Calu3 (cell line): Measurements from ENCODE around the gene CACNB4. TPM values are rescaled to one million over a fixed set of nuclear protein-coding genes. Genes with fewer than 3 reads are reported as not detected.

ENCODE experiments used
- BruUV-seq: library from RNA; stranded (reverse); fragments of 400-500 nt; replicated peaks from 2 replicates; lab custom pipeline; 2021; lab: Mats Ljungman, UMichigan
- CTCF ChIA-PET: fragments of 300-600 bp; sonication (Branson Sonifier 250); formaldehyde crosslinking; loops from one replicate; lab custom pipeline; 2022; ENCODE audit warnings: antibody characterized with exemption; lab: Charles Lee
- DNase-seq: peaks from one replicate; pipeline ENCODE4 v3.0.0; 2022
- H3K27ac Mint-ChIP-seq: one replicate; pipeline ENCODE4 v1.8.0; 2022; ENCODE audit warnings: mixed read lengths; ENCODE audit not compliant: unreplicated experiment
- H3K27me3 Mint-ChIP-seq: one replicate; pipeline ENCODE4 v1.8.0; 2022; ENCODE audit warnings: mixed read lengths; ENCODE audit not compliant: unreplicated experiment
- H3K36me3 Mint-ChIP-seq: one replicate; pipeline ENCODE4 v1.8.0; 2022; ENCODE audit warnings: mild to moderate bottlenecking, moderate library complexity, mixed read lengths; ENCODE audit not compliant: insufficient read depth, unreplicated experiment
- H3K4me1 Mint-ChIP-seq: one replicate; pipeline ENCODE4 v1.8.0; 2022; ENCODE audit warnings: mild to moderate bottlenecking, low read depth, mixed read lengths; ENCODE audit not compliant: unreplicated experiment
- H3K4me3 Mint-ChIP-seq: one replicate; pipeline ENCODE4 v1.8.0; 2022; ENCODE audit warnings: mild to moderate bottlenecking, low read depth, moderate library complexity, mixed read lengths; ENCODE audit not compliant: unreplicated experiment
- H3K9me3 Mint-ChIP-seq: one replicate; pipeline ENCODE4 v1.8.0; 2022; ENCODE audit warnings: low read depth, mixed read lengths; ENCODE audit not compliant: unreplicated experiment
- intact Hi-C: fragments of 100-400 bp; cut with micrococcal nuclease; formaldehyde crosslinking; loops from one replicate; pipeline ENCODE4 v1.10.0; 2022; ENCODE audit not compliant: unreplicated experiment
- total RNA-seq: library from RNA; stranded (reverse); gene quantifications from 2 replicates; pipeline ENCODE4 v1.2.3, GENCODE V29; 2022
- TF ChIP-seq, protein P1 (sequence below): fragments of 200-600 bp; IDR thresholded peaks from one replicate; pipeline ENCODE4 v1.8.0; 2022; ENCODE audit warnings: antibody characterized with exemption; ENCODE audit not compliant: unreplicated experiment

The CACNB4 gene
- total RNA-seq, 1 experiment from 2014 or later, result 0.33 TPM

DNA sequence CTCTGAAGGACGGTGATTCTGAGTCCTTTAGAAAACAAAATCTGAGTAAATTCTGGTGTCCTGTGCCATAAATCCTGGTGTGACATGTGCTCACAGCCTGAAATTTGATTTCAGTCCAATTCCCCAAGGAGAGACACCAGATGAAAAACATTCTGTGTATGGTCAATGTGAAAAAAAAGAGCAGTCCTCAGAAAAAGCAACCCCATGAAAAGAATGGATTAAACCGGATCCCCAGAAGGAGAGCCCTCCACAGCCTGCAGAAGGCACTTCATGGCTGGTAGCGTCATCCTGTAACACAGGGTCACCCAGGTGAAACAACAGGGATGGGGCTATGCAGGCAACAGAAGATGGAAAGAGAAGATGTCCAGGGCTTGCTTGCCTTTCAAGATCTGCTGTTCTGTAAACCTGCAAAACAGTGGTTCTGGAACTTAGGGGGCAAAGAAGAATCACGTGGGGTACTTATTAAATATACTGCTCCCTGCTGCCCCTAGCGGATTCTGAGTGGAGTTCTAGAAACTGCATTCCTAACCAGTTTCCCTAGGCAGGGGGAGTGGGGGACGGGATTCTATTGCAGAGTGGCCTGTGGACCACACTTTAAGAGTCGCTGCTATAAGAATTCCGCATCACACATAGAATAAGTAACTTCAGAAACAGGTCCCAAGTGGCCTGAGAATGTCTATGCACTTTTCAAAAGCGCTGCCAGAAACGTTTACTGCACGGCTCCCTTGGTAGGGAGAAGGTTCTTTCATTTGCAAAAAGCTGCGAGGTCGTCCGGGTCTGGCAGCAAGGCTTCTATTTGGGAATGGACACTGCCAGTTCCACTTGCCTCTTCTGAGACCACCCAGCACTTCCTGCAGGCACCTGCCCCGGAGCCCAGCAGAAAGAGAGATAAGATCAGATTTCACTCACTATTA lies 151.7 kb downstream of the CACNB4 start:
- H3K27me3 Mint-ChIP-seq, result peaks cover 2% of the 10 kb centered on the region
- intact Hi-C loops, result no loop called here
- H3K27ac Mint-ChIP-seq, result no peak overlapping the region
- CTCF ChIA-PET, result no interaction called here
- TF ChIP-seq, protein P1, sequence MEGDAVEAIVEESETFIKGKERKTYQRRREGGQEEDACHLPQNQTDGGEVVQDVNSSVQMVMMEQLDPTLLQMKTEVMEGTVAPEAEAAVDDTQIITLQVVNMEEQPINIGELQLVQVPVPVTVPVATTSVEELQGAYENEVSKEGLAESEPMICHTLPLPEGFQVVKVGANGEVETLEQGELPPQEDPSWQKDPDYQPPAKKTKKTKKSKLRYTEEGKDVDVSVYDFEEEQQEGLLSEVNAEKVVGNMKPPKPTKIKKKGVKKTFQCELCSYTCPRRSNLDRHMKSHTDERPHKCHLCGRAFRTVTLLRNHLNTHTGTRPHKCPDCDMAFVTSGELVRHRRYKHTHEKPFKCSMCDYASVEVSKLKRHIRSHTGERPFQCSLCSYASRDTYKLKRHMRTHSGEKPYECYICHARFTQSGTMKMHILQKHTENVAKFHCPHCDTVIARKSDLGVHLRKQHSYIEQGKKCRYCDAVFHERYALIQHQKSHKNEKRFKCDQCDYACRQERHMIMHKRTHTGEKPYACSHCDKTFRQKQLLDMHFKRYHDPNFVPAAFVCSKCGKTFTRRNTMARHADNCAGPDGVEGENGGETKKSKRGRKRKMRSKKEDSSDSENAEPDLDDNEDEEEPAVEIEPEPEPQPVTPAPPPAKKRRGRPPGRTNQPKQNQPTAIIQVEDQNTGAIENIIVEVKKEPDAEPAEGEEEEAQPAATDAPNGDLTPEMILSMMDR, result peak; percentile 52
- no peaks in the 10 kb centered on the region for H3K36me3 Mint-ChIP-seq
- no peaks in the 10 kb centered on the region for H3K4me1 Mint-ChIP-seq
- DNase-seq, result peak; percentile 33
- H3K4me3 Mint-ChIP-seq, result no peak overlapping the region
- H3K9me3 Mint-ChIP-seq, result no peaks in the 10 kb centered on the region
- BruUV-seq, result no TSS peak

DNA sequence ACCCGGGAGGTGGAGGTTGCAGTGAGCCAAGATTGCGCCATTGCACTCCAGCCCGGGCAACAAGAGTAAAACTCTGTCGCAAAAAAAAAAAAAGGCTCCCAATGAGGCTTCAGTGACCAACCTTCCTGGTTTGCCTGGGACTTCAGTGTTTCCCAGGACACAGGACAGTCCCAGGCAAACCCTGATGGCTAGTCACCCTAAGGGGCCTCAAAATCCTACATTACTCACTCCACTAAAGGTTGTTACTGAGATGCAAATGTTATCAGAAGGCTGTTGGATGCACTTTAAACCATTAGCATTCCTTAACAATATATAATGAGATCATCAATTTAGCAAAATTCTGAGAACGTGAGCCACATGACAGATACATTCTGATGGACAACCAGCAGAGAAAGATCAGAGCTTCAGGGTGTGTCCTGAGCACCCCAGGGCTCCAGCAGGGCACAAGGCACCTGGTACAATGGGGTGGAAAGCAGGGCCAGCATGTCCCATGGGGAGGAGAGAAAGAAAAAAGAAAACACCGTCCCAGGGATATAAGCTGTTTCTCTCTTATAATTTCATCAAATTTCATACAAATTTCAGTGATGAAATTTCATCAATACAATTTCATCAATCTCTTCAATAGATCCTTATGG lies 152.5 kb downstream of the CACNB4 start:
- DNase-seq, result no peak
- H3K27ac Mint-ChIP-seq, result no peak overlapping the region
- no peak overlapping the region for H3K4me3 Mint-ChIP-seq
- CTCF ChIA-PET, result no interaction called here
- TF ChIP-seq, protein P1, result no peak
- intact Hi-C loops, result no loop called here
- H3K4me1 Mint-ChIP-seq, result no peaks in the 10 kb centered on the region
- BruUV-seq, result no TSS peak
- no peaks in the 10 kb centered on the region for H3K9me3 Mint-ChIP-seq
- H3K27me3 Mint-ChIP-seq, result no peaks in the 10 kb centered on the region
- H3K36me3 Mint-ChIP-seq, result no peaks in the 10 kb centered on the region

DNA sequence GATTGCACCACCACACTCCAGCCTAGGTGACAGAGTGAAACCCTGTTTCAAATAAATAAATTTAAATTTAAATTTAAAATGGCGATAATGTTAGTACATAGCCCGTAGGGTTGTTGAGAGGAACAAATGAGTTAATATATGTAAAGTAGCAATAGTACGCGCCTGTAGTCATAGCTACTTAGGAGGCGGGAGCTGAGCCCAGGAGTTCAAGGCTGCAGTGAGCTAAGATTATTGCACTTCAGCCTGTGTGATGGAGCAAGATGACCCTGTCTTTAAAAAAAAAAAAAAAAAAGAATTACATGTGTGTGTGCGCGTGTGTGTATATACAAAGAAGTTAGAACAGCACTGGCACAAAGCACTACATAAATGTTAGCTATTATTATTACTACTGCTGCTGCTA lies 153.2 kb downstream of the CACNB4 start:
- H3K9me3 Mint-ChIP-seq, result no peaks in the 10 kb centered on the region
- TF ChIP-seq, protein P1, result no peak
- intact Hi-C loops, result no loop called here

DNA sequence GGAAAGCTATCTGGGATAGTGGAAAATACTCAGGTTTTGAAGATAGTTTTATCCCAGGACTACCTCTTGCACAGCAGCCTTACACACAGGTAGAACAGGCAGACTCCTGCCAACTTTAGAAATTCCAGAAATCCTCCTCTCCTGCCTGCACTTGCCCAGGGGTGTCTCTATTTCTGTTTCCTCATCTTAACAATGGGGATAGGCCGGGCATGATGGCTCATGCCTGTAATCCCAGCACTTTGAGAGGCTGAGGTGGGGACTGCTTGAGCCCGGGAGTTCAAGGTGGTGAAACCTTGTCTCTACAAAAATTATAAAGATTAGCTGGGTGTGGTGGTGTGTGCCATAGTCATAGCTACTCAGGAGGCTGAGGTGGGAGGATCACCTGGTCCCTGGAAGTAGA lies 153.7 kb downstream of the CACNB4 start:
- Mint-ChIP-seq H3K27me3 (peaks cover under 1% of the 10 kb centered on the region), H3K36me3 (no peaks in the 10 kb centered on the region), H3K4me3 (no peak overlapping the region), H3K27ac (no peak overlapping the region), H3K4me1 (no peaks in the 10 kb centered on the region), H3K9me3 (no peaks in the 10 kb centered on the region)
- no peak for DNase-seq
- CTCF ChIA-PET, result no interaction called here
- intact Hi-C loops, result no loop called here
- TF ChIP-seq, protein P1, result no peak
- BruUV-seq, result no TSS peak

More for the DNA sequence above, 153.2 kb downstream of the CACNB4 start:
- no peaks in the 10 kb centered on the region for H3K27me3 Mint-ChIP-seq
- DNase-seq, result no peak
- no peaks in the 10 kb centered on the region for H3K36me3 Mint-ChIP-seq
- no TSS peak for BruUV-seq
- H3K4me1 Mint-ChIP-seq, result no peaks in the 10 kb centered on the region
- CTCF ChIA-PET, result no interaction called here
- H3K4me3 Mint-ChIP-seq, result no peak overlapping the region
- no peak overlapping the region for H3K27ac Mint-ChIP-seq
